GM10266 (cell line): ENCODE measurements around the gene PTPN11.
"Not testable (repeated sequence)": the region's sequence is repeated elsewhere in the genome, so short reads cannot be mapped to it uniquely, and the experiment has no call there.

ENCODE experiments used
- DNase-seq: peaks from one replicate; pipeline ENCODE4 v3.0.0; 2012; ENCODE audit errors: extremely low spot score
- CTCF ChIP-seq: IDR thresholded peaks from 2 replicates; pipeline ENCODE4 v1.5.1; 2012; ENCODE audit warnings: mild to moderate bottlenecking, low read depth; ENCODE audit not compliant: control insufficient read depth, insufficient read depth; ENCODE audit errors: missing control alignments

Gene PTPN11

GRCh38 chr12:112425582-112426382, 7.0 kb downstream of the PTPN11 start:
- DNase-seq: no peak
- no peak for TF ChIP-seq CTCF

GRCh38 chr12:112427760-112428159, 9.0 kb downstream of the PTPN11 start:
- TF ChIP-seq CTCF: no peak

GRCh38 chr12:112430929-112431328, 12.2 kb downstream of the PTPN11 start:
- no peak for DNase-seq
- TF ChIP-seq CTCF: no peak

More at GRCh38 chr12:112427760-112428159, 9.0 kb downstream of the PTPN11 start:
- no peak for DNase-seq

GRCh38 chr12:112431965-112432364, 13.2 kb downstream of the PTPN11 start:
- DNase-seq: no peak
- TF ChIP-seq CTCF: no peak

- DNase-seq: no peak
- no peak for TF ChIP-seq CTCF
These were observed 14.8 kb downstream of the PTPN11 start for GRCh38 chr12:112433551-112433950.

- not testable (repeated sequence) for DNase-seq
These were observed 19.9 kb downstream of the PTPN11 start for GRCh38 chr12:112438645-112439044.

- no peak for TF ChIP-seq CTCF
- no peak for DNase-seq
These were observed 21.0 kb downstream of the PTPN11 start for GRCh38 chr12:112439769-112440168.

- not testable (repeated sequence) for DNase-seq
These were observed 21.9 kb downstream of the PTPN11 start for GRCh38 chr12:112440653-112441052.
